Fibroblast of lung (primary cell): ENCODE data around the gene TMEM72.

Source experiments
- CTCF ChIP-seq, 2 donors: IDR thresholded peaks in 1 of 2; conservative IDR thresholded peaks in 1 of 2; 1 replicate in 1 of 2; 2 replicates in 1 of 2; pipeline ENCODE4 v1.5.1; 2011 to 2012; ENCODE audit warnings: low read length in 2 of 2, control low read depth in 1 of 2, inconsistent platforms in 1 of 2, low read depth in 1 of 2, mild to moderate bottlenecking in 1 of 2
- EZH2 ChIP-seq: IDR thresholded peaks from 2 replicates; pipeline ENCODE4 v1.5.1; 2012; ENCODE audit warnings: low read length, control low read depth, mild to moderate bottlenecking; ENCODE audit errors: missing control alignments

GRCh38 chr10:44939691-44940401 lies 28.7 kb downstream of the TMEM72 start:
- TF ChIP-seq CTCF (conservative IDR thresholded peaks at IDR 0.05 in 1 of 2, IDR thresholded peaks at IDR 0.05 in 1 of 2; ENCODE audit: low read depth in 1 of 2, low read length in 2 of 2) (no peak), EZH2 (no peak)
